Mammary epithelial cell (primary cell): ENCODE results near the gene NFATC1.

Experiments used
- CTCF ChIP-seq, 2 donors: IDR thresholded peaks in 1 of 2; conservative IDR thresholded peaks in 1 of 2; 2 replicates each; pipeline ENCODE4 v1.5.1; 2011 to 2012; ENCODE audit warnings: inconsistent platforms in 2 of 2, low read length in 2 of 2, mild to moderate bottlenecking in 2 of 2, control low read depth in 1 of 2, low read depth in 1 of 2; ENCODE audit not compliant: insufficient read depth in 1 of 2; ENCODE audit errors: extremely low read depth in 1 of 2
- EZH2 ChIP-seq: IDR thresholded peaks from 2 replicates; pipeline ENCODE4 v1.6.1; 2012; ENCODE audit warnings: low read length, inconsistent platforms, borderline replicate concordance

GRCh38 chr18:79427368-79428225 lies 31.9 kb downstream of the NFATC1 start:
- no peak for TF ChIP-seq CTCF (conservative IDR thresholded peaks at IDR 0.05 in 1 of 2, IDR thresholded peaks at IDR 0.05 in 1 of 2; ENCODE audit: extremely low read depth in 1 of 2, insufficient read depth in 1 of 2, low read depth in 1 of 2, low read length in 2 of 2)
- TF ChIP-seq EZH2 = no peak
